HG03460 (cell line): ENCODE results near the gene PANK4.
"Not testable (repeated sequence)": the region's sequence is repeated elsewhere in the genome, so short reads cannot be mapped to it uniquely, and the experiment has no call there.

Source experiments
- ATAC-seq: cut with Tn5 transposase; IDR thresholded peaks from one replicate; pipeline ENCODE4 v1.9.1; 2021; ENCODE audit not compliant: unreplicated experiment

Gene PANK4

DNA sequence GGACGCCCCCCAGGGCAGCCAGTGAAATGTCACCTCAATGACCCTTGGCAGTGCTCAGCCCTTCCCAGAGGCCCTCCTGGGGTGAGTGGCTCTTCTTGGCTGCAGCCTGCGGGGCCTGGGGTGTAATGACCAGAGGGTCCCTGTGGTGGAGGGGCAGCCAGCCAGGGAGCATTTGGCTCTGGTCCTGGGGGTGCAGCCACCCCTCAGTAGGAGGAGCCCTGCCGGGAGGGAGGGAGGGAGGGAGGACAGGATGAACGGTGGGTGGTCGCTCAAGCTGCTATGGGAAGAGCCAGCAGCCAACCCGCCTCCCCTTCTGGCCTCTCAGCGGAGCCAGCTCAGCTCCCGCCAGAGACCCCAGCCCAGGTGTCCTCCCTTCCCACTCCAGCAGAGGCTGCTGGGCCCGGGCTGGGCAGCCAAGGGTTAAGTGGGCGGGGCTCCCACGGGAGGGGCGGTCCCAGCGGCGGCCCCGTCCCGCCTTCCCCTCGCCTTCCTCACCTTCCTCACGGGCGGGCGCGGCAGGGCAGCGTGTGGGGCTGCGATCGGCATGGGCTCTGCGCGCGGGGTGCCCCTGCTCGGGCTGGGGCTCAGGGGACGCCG lies 59.3 kb downstream of the PANK4 start:
- no peak for ATAC-seq

DNA sequence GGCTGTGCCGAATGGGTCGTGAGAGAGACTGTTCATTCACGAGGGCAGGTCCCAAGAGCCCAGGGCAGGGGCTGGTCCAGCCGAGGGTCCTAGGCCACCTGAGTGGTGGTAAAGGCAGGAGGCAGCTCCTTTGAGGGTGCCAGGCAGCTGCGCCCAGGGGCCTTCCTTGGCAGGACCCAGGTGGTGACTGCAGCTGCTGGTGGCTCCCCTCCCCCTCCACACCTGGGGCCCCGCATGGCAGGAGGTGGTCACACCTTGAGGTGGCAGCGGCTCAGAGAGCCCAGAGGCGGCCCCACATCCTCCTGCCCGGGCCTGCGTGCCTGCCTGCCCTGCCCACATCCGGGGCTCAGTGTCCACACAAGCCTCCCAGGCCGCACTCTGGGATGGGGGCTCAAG lies 60.1 kb downstream of the PANK4 start:
- no peak for ATAC-seq

- ATAC-seq, result no peak
These were observed 60.8 kb downstream of the PANK4 start for GRCh38 chr1:2465371-2466269.

GRCh38 chr1:2463396-2463795 lies 63.0 kb downstream of the PANK4 start:
- no peak for ATAC-seq

- ATAC-seq, result no peak
These were observed 63.6 kb downstream of the PANK4 start for GRCh38 chr1:2462819-2463218.

GRCh38 chr1:2460996-2461751 lies 65.2 kb downstream of the PANK4 start:
- ATAC-seq, result no peak

GRCh38 chr1:2460203-2460602 lies 66.2 kb downstream of the PANK4 start:
- ATAC-seq, result no peak

- no peak for ATAC-seq
These were observed 66.6 kb downstream of the PANK4 start for GRCh38 chr1:2459757-2460156.

- not testable (repeated sequence) for ATAC-seq
These were observed 67.2 kb downstream of the PANK4 start for GRCh38 chr1:2459102-2459753.

DNA sequence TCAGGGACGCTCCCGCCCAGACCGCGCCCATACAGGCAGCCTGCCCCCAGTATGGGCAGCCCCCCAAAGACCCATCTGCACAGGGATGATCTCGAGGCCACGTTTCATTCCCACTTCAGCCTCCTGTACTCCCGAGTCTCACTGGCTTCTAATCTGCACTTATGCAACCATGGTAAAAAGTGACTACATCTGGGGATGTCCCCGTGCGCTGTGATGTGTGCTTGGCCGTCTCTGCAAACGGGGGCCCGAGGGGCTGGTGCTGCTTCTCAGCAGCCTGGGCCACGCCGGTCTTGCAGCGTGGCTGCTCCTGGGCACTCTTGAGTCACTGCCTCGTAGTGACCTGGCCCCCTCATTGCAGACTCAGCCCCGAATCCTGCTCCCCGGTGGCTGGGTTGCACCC lies 67.7 kb downstream of the PANK4 start:
- ATAC-seq, result no peak
